PFSK-1 (cell line): Measurements from ENCODE around the gene ESYT2.

Source experiments
- POLR2AphosphoS5 ChIP-seq: IDR thresholded peaks from 2 replicates; pipeline ENCODE4 v1.6.1; 2012; ENCODE audit warnings: low read depth, mild to moderate bottlenecking, control low read depth, low read length, moderate library complexity
- REST ChIP-seq, 2 experiments: IDR thresholded peaks; 2 replicates each; pipeline versions ENCODE4 v1.6.1 to v1.8.0; 2011 to 2012; ENCODE audit warnings: low read depth in 2 of 2, low read length in 2 of 2, control low read depth in 1 of 2, inconsistent platforms in 1 of 2, mild to moderate bottlenecking in 1 of 2, moderate library complexity in 1 of 2; ENCODE audit not compliant: insufficient read depth in 1 of 2
- TAF1 ChIP-seq: IDR thresholded peaks from 2 replicates; pipeline ENCODE4 v1.6.1; 2012; ENCODE audit warnings: low read length, control low read depth, borderline replicate concordance; ENCODE audit not compliant: insufficient read depth

GRCh38 chr7:158707610-158708009 is 121.7 kb downstream of the ESYT2 start:
- no peak for TF ChIP-seq POLR2AphosphoS5
- no peak for TF ChIP-seq REST (IDR thresholded peaks at IDR 0.05; ENCODE audit: insufficient read depth in 1 of 2, low read depth in 2 of 2, low read length in 2 of 2)
- no peak for TF ChIP-seq TAF1
